HG03039 (cell line): ENCODE data around the gene BPIFB6.

Source experiments
- ATAC-seq: cut with Tn5 transposase; IDR thresholded peaks from one replicate; pipeline ENCODE4 v1.9.1; 2021; ENCODE audit warnings: mild to moderate bottlenecking, moderate library complexity; ENCODE audit not compliant: unreplicated experiment

The BPIFB6 gene

GRCh38 chr20:33015700-33016580, 15.5 kb upstream of the BPIFB6 start:
- no peak for ATAC-seq

GRCh38 chr20:33016581-33017109, 14.8 kb upstream of the BPIFB6 start:
- ATAC-seq = no peak

- no peak for ATAC-seq
These were observed 13.9 kb upstream of the BPIFB6 start for GRCh38 chr20:33017542-33017941.

- ATAC-seq = no peak
These were observed 13.1 kb upstream of the BPIFB6 start for GRCh38 chr20:33018169-33018931.

- no peak for ATAC-seq
These were observed 11.8 kb upstream of the BPIFB6 start for GRCh38 chr20:33019465-33020277.

- ATAC-seq = no peak
These were observed 10.9 kb upstream of the BPIFB6 start for GRCh38 chr20:33020278-33021161.

- ATAC-seq = no peak
These were observed 9.6 kb upstream of the BPIFB6 start for GRCh38 chr20:33021879-33022278.

GRCh38 chr20:33022289-33022688, 9.2 kb upstream of the BPIFB6 start:
- ATAC-seq = no peak

GRCh38 chr20:33022694-33023438, 8.6 kb upstream of the BPIFB6 start:
- no peak for ATAC-seq

GRCh38 chr20:33023439-33024242, 7.8 kb upstream of the BPIFB6 start:
- no peak for ATAC-seq

- ATAC-seq = no peak
These were observed 7.2 kb upstream of the BPIFB6 start for GRCh38 chr20:33024243-33024560.

- ATAC-seq = no peak
These were observed 6.7 kb upstream of the BPIFB6 start for GRCh38 chr20:33024609-33025317.

GRCh38 chr20:33025318-33025876, 6.1 kb upstream of the BPIFB6 start:
- ATAC-seq = no peak

- no peak for ATAC-seq
These were observed 5.2 kb upstream of the BPIFB6 start for GRCh38 chr20:33026072-33026778.

GRCh38 chr20:33026779-33027759, 4.4 kb upstream of the BPIFB6 start:
- no peak for ATAC-seq
